ENCODE measurements around the gene FAM110A. TPM values are rescaled to one million over a fixed set of nuclear protein-coding genes. Genes with fewer than 3 reads are reported as not detected.

The FAM110A gene
- total and polyA plus RNA-seq, 9 of the 15 experiments (the other 6 are each of a cell fraction or from before 2014, with no cell fraction given), result 0.73 to 15.5 (median 3.6) TPM

- TF ChIP-seq, protein P1, sequence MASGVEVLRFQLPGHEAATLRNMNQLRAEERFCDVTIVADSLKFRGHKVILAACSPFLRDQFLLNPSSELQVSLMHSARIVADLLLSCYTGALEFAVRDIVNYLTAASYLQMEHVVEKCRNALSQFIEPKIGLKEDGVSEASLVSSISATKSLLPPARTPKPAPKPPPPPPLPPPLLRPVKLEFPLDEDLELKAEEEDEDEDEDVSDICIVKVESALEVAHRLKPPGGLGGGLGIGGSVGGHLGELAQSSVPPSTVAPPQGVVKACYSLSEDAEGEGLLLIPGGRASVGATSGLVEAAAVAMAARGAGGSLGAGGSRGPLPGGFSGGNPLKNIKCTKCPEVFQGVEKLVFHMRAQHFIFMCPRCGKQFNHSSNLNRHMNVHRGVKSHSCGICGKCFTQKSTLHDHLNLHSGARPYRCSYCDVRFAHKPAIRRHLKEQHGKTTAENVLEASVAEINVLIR (CRISPR knock-in tag; IDR thresholded peaks at IDR 0.05), result no peak
- TF ChIP-seq ZNF584 (CRISPR knock-in tag; IDR thresholded peaks at IDR 0.05; ENCODE audit: low read depth) (no peak), ZNF77 (CRISPR knock-in tag; IDR thresholded peaks at IDR 0.05) (no peak), SNIP1 (IDR thresholded peaks at IDR 0.05; ENCODE audit: low read depth) (no peak), ETV1 (tag; conservative IDR thresholded peaks at IDR 0.05; ENCODE audit: low read depth) (no peak), MCM5 (IDR thresholded peaks at IDR 0.05; ENCODE audit: low read depth) (no peak), ZNF436 (CRISPR knock-in tag; IDR thresholded peaks at IDR 0.05) (no peak), HDAC3 (IDR thresholded peaks at IDR 0.05; ENCODE audit: borderline replicate concordance, partially characterized antibody) (peak; percentile 91), NCOR1 (IDR thresholded peaks at IDR 0.05) (peak; percentile 90), E2F6 (IDR thresholded peaks at IDR 0.05; ENCODE audit: borderline replicate concordance in 1 of 2, extremely low read depth in 1 of 2, insufficient read depth in 1 of 2, insufficient read length in 1 of 2, low read depth in 1 of 2, low read length in 1 of 2, poor library complexity in 1 of 2, severe bottlenecking in 1 of 2) (peak in 1 of 2 experiments; percentile 25), NFYB (IDR thresholded peaks at IDR 0.05; ENCODE audit: extremely low read depth, insufficient read length) (no peak), ZNF224 (CRISPR knock-in tag; IDR thresholded peaks at IDR 0.05) (no peak), YBX1 (IDR thresholded peaks at IDR 0.05) (no peak), DPF2 (IDR thresholded peaks at IDR 0.05) (peak; percentile 97), SMAD4 (CRISPR knock-in tag; conservative IDR thresholded peaks at IDR 0.05) (peak; percentile 89), MEF2D (tag; conservative IDR thresholded peaks at IDR 0.05; ENCODE audit: low read depth) (peak; percentile 42), JUND (IDR thresholded peaks at IDR 0.05; ENCODE audit: borderline replicate concordance, low read depth, low read length) (peak; percentile 80), JUND (tag; IDR thresholded peaks at IDR 0.05; ENCODE audit: borderline replicate concordance, low read depth, low read length) (peak; percentile 54; the same call in 2 of the 3 replicates), ARID2 (IDR thresholded peaks at IDR 0.05) (no peak)
- TF ChIP-seq, protein P2, sequence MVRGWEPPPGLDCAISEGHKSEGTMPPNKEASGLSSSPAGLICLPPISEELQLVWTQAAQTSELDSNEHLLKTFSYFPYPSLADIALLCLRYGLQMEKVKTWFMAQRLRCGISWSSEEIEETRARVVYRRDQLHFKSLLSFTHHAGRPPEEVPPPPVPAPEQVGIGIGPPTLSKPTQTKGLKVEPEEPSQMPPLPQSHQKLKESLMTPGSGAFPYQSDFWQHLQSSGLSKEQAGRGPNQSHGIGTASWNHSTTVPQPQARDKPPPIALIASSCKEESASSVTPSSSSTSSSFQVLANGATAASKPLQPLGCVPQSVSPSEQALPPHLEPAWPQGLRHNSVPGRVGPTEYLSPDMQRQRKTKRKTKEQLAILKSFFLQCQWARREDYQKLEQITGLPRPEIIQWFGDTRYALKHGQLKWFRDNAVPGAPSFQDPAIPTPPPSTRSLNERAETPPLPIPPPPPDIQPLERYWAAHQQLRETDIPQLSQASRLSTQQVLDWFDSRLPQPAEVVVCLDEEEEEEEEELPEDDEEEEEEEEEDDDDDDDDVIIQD (CRISPR knock-in tag; IDR thresholded peaks at IDR 0.05), result no peak
- TF ChIP-seq, protein P3, sequence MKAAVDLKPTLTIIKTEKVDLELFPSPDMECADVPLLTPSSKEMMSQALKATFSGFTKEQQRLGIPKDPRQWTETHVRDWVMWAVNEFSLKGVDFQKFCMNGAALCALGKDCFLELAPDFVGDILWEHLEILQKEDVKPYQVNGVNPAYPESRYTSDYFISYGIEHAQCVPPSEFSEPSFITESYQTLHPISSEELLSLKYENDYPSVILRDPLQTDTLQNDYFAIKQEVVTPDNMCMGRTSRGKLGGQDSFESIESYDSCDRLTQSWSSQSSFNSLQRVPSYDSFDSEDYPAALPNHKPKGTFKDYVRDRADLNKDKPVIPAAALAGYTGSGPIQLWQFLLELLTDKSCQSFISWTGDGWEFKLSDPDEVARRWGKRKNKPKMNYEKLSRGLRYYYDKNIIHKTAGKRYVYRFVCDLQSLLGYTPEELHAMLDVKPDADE (conservative IDR thresholded peaks at IDR 0.05; ENCODE audit: control insufficient read depth, low read depth, low read length), result no peak
- TF ChIP-seq, protein P4, sequence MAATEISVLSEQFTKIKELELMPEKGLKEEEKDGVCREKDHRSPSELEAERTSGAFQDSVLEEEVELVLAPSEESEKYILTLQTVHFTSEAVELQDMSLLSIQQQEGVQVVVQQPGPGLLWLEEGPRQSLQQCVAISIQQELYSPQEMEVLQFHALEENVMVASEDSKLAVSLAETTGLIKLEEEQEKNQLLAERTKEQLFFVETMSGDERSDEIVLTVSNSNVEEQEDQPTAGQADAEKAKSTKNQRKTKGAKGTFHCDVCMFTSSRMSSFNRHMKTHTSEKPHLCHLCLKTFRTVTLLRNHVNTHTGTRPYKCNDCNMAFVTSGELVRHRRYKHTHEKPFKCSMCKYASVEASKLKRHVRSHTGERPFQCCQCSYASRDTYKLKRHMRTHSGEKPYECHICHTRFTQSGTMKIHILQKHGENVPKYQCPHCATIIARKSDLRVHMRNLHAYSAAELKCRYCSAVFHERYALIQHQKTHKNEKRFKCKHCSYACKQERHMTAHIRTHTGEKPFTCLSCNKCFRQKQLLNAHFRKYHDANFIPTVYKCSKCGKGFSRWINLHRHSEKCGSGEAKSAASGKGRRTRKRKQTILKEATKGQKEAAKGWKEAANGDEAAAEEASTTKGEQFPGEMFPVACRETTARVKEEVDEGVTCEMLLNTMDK (IDR thresholded peaks at IDR 0.05; ENCODE audit: borderline replicate concordance, insufficient read depth, low read depth, low read length, poor library complexity, severe bottlenecking), result no peak
Measured at GRCh38 chr20:828987-829386, 4.5 kb upstream of the FAM110A start (continued).
